Measurements from ENCODE around the gene BOLA1. TPM values are rescaled to one million over a fixed set of nuclear protein-coding genes. Genes with fewer than 3 reads are reported as not detected.
"Not testable (repeated sequence)": the region's sequence is repeated elsewhere in the genome, so short reads cannot be mapped to it uniquely, and the experiment has no call there.

Gene BOLA1
- total RNA-seq, 2 experiments from 2014 or later = 23.7 to 25.4 TPM

DNA sequence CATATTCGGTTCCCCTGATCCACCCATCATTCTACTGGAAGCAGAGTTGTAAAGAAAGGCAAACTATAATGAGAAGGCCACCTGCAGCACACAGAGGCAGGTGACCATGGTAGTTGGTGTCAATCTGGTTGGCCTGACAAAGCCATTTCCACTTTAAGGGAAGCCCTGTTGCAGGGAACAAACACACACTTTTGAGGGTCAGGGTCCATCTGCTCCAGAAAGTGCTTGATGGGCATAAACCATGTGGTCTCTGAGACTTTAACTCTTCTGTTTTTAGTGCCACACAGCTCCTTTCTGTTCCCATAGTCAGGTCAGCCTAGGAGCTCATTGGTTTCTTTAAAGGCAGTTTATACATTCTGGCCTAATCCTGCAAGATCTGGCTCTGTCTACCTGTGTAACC lies 17.5 kb upstream of the BOLA1 start:
- Mint-ChIP-seq H3K4me3 (no peak overlapping the region), H3K27ac (peak overlapping the region; percentile 62), H3K27me3 (no peaks in the 10 kb centered on the region), H3K9me3 (no peaks in the 10 kb centered on the region), H3K4me1 (peaks cover 29% of the 10 kb centered on the region), H3K36me3 (no peaks in the 10 kb centered on the region)
- DNase-seq (no peak), ATAC-seq (ENCODE audit: low read depth) (no peak)
- POLR2A ChIA-PET = interaction anchor here (0.6 to 1.0 kb wide), 2 partner anchors 38 kb away, joined by 3 read pairs; no protein-coding TSS in a partner anchor

GRCh38 chr1:149883598-149884247 lies 15.6 kb upstream of the BOLA1 start:
- Mint-ChIP-seq H3K9me3 (no peaks in the 10 kb centered on the region), H3K4me3 (no peak overlapping the region), H3K36me3 (no peaks in the 10 kb centered on the region), H3K27me3 (no peaks in the 10 kb centered on the region), H3K27ac (no peak overlapping the region), H3K4me1 (peaks cover 25% of the 10 kb centered on the region)
- ATAC-seq (ENCODE audit: low read depth) (no peak), DNase-seq (no peak)
- POLR2A ChIA-PET = interaction anchor here (0.7 to 6.8 kb wide), 8 partner anchors 18 to 351 kb away, joined by 3 to 466 read pairs (median 4); no protein-coding TSS in a partner anchor

- ATAC-seq (ENCODE audit: low read depth) (no peak), DNase-seq (no peak)
These were observed 14.7 kb upstream of the BOLA1 start for GRCh38 chr1:149884433-149885338.

DNA sequence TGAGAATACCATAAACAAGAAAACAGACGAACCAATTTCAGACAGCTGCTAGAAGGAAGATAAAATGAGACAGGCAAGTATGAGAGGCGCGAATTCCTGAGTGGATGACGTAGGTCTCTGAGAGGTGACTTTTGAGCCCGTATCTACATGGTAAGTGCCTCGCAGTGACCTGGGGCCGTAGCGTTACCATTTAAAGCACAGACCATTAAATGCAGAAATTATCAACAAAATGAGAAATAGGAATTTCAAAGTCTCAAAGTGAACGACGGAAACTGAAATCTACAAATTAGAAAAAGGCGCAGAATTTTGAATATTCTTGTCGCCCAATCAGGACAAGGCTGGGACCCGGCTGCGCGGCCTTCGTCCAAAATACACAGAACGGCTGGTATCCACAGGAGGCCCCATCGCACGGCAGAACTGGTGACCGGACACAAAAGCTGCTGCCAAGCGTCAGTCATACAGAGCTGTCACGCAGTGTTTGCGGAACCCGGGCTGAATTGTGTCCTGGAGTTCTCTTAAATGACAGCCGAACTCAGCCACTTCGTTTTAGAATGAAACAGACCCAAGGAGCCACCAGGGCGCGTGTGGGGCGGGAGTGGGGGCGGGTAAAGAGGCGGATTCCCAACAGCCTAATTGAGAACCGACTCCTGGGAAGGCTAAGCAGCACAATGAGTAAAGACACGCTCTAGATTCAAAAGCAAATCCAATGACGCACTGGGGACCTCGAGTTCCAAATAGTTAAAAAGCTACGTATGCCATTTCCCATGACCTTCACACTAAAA lies 13.8 kb upstream of the BOLA1 start:
- Mint-ChIP-seq H3K4me3 (no peak overlapping the region), H3K27ac (no peak overlapping the region), H3K9me3 (no peaks in the 10 kb centered on the region), H3K4me1 (peaks cover 17% of the 10 kb centered on the region), H3K27me3 (no peaks in the 10 kb centered on the region), H3K36me3 (no peaks in the 10 kb centered on the region)
- ATAC-seq (ENCODE audit: low read depth) (peak; percentile 16), DNase-seq (peak; percentile 78)
- POLR2A ChIA-PET = interaction anchor here (0.6 to 6.8 kb wide), 25 partner anchors 8 to 682 kb away, joined by 3 to 466 read pairs (median 17); partner anchors contain the start of genes BOLA1, MTMR11, OTUD7B and PLEKHO1

More at GRCh38 chr1:149884433-149885338, 14.7 kb upstream of the BOLA1 start:
- Mint-ChIP-seq H3K4me1 (peaks cover 16% of the 10 kb centered on the region), H3K4me3 (no peak overlapping the region), H3K9me3 (no peaks in the 10 kb centered on the region), H3K27me3 (no peaks in the 10 kb centered on the region), H3K27ac (no peak overlapping the region), H3K36me3 (no peaks in the 10 kb centered on the region)
- POLR2A ChIA-PET = interaction anchor here (0.6 to 6.8 kb wide), 15 partner anchors 19 to 350 kb away, joined by 3 to 466 read pairs (median 4); partner anchors contain the start of genes MTMR11, PLEKHO1 and VPS45

DNA sequence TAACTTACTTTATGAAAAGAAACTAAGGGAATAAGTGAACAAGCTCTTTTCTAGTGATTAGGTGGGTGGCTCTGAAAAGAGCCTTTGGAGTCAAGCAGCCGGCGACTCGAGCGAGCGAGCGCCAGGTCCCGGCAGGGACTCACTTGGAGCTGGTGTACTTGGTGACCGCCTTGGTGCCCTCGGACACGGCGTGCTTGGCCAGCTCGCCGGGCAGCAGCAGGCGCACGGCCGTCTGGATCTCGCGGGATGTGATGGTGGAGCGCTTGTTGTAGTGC lies 13.3 kb upstream of the BOLA1 start:
- H3K27me3 Mint-ChIP-seq; H3K27ac Mint-ChIP-seq; H3K9me3 Mint-ChIP-seq; ATAC-seq (ENCODE audit: low read depth); H3K4me3 Mint-ChIP-seq; H3K36me3 Mint-ChIP-seq; DNase-seq: not testable (repeated sequence)
- POLR2A ChIA-PET = interaction anchor here (0.5 to 6.8 kb wide), 34 partner anchors 8 to 682 kb away, joined by 3 to 466 read pairs (median 9); partner anchors contain the start of genes APH1A, BOLA1, MTMR11 and OTUD7B
- H3K4me1 Mint-ChIP-seq = peaks cover 17% of the 10 kb centered on the region

GRCh38 chr1:149886396-149887195 lies 12.8 kb upstream of the BOLA1 start:
- no peaks in the 10 kb centered on the region for H3K36me3 Mint-ChIP-seq
- H3K4me3 Mint-ChIP-seq = no peak overlapping the region
- POLR2A ChIA-PET = interaction anchor here (0.5 to 6.8 kb wide), 52 partner anchors 8 to 1119 kb away, joined by 3 to 466 read pairs (median 6); partner anchors contain the start of genes ANP32E, APH1A, BOLA1 and CERS2
- DNase-seq (peak; percentile 88), ATAC-seq (ENCODE audit: low read depth) (peak; percentile 59)
- no peak overlapping the region for H3K27ac Mint-ChIP-seq
- H3K9me3 Mint-ChIP-seq = no peaks in the 10 kb centered on the region
- H3K27me3 Mint-ChIP-seq = no peaks in the 10 kb centered on the region
- H3K4me1 Mint-ChIP-seq = peaks cover 16% of the 10 kb centered on the region

GRCh38 chr1:149887196-149887455 lies 12.2 kb upstream of the BOLA1 start:
- not testable (repeated sequence) for H3K4me3 Mint-ChIP-seq; ATAC-seq (ENCODE audit: low read depth)
- POLR2A ChIA-PET = interaction anchor here (0.8 to 6.8 kb wide), 52 partner anchors 8 to 1119 kb away, joined by 3 to 466 read pairs (median 7); partner anchors contain the start of genes ANP32E, BOLA1, CERS2 and MTMR11

GRCh38 chr1:149887456-149888246 lies 11.7 kb upstream of the BOLA1 start:
- ATAC-seq (ENCODE audit: low read depth) (peak; percentile 55), DNase-seq (peak; percentile 85)
- no peaks in the 10 kb centered on the region for H3K27me3 Mint-ChIP-seq
- peaks cover 7% of the 10 kb centered on the region for H3K4me1 Mint-ChIP-seq
- POLR2A ChIA-PET = interaction anchor here (0.5 to 6.8 kb wide), 56 partner anchors 8 to 1118 kb away, joined by 3 to 466 read pairs (median 6); partner anchors contain the start of genes ANP32E, BOLA1, MTMR11 and OTUD7B
- H3K36me3 Mint-ChIP-seq = no peaks in the 10 kb centered on the region
- H3K4me3 Mint-ChIP-seq = no peak overlapping the region
- no peaks in the 10 kb centered on the region for H3K9me3 Mint-ChIP-seq
- no peak overlapping the region for H3K27ac Mint-ChIP-seq

More at GRCh38 chr1:149887196-149887455, 12.2 kb upstream of the BOLA1 start:
- not testable (repeated sequence) for H3K27me3 Mint-ChIP-seq, H3K36me3 Mint-ChIP-seq, H3K27ac Mint-ChIP-seq, DNase-seq, H3K9me3 Mint-ChIP-seq
- peaks cover 12% of the 10 kb centered on the region for H3K4me1 Mint-ChIP-seq

DNA sequence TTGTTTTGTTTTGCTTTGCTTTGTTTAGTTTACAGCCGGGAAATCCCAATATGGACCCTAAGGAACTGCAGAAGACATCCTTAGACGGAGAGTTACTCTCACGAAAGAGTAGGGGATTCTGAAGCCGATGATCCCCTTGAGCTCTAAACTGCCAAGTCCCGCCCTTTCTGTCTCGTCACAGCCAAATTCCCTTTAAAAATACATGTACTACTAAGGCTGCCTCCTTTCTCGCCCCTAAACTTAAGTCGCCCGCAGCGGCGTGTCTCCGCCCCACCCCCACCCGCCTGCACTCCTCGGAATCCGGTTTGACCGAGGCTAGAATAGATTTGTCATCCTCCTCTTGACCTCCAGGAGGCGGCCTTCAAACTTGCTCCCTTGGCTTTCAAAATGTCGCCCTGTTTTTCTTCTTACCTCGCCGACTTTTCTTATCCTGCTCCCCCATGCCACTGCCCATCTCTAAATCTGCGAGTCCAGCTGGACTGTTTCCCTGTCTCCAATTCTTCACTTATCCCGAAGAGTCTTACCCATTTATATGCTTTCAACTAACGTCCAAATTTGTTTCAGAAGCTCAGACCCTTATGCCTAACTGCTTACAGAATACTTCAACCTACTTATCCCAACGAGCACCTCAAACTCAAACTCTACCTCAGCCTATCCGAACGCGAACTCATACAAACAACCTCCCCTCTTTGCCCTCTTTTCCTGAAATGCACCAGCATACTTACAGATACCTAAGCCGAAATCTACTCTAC lies 10.9 kb upstream of the BOLA1 start:
- ATAC-seq (ENCODE audit: low read depth) = no peak
- DNase-seq = peak; percentile 75
- Mint-ChIP-seq H3K36me3 (no peaks in the 10 kb centered on the region), H3K27me3 (no peaks in the 10 kb centered on the region), H3K9me3 (no peaks in the 10 kb centered on the region), H3K4me3 (no peak overlapping the region), H3K4me1 (peaks cover 7% of the 10 kb centered on the region), H3K27ac (no peak overlapping the region)
- POLR2A ChIA-PET = interaction anchor here (0.7 to 6.8 kb wide), 45 partner anchors 9 to 999 kb away, joined by 3 to 466 read pairs (median 7); partner anchors contain the start of genes ANP32E, BOLA1, MTMR11 and OTUD7B

GRCh38 chr1:149888999-149889289 lies 10.4 kb upstream of the BOLA1 start:
- H3K27ac Mint-ChIP-seq = no peak overlapping the region
- no peaks in the 10 kb centered on the region for H3K9me3 Mint-ChIP-seq
- ATAC-seq (ENCODE audit: low read depth) (no peak), DNase-seq (no peak)
- H3K27me3 Mint-ChIP-seq = no peaks in the 10 kb centered on the region
- POLR2A ChIA-PET = interaction anchor here (0.7 to 6.8 kb wide), 18 partner anchors 9 to 346 kb away, joined by 3 to 466 read pairs (median 25); partner anchors contain the start of genes ANP32E, BOLA1, MTMR11 and OTUD7B
- peaks cover 7% of the 10 kb centered on the region for H3K4me1 Mint-ChIP-seq
- no peaks in the 10 kb centered on the region for H3K36me3 Mint-ChIP-seq
- H3K4me3 Mint-ChIP-seq = no peak overlapping the region

- no peaks in the 10 kb centered on the region for H3K27me3 Mint-ChIP-seq
- POLR2A ChIA-PET = interaction anchor here (4.4 kb wide), 1 partner anchor 9 kb away, joined by 54 read pairs; a partner anchor contains a TSS
- H3K4me3 Mint-ChIP-seq = peak overlapping the region; percentile 30
- H3K4me1 Mint-ChIP-seq = peaks cover 18% of the 10 kb centered on the region
- DNase-seq = no peak
- no peak for ATAC-seq (ENCODE audit: low read depth)
- H3K36me3 Mint-ChIP-seq = peaks cover 6% of the 10 kb centered on the region
- peaks cover 2% of the 10 kb centered on the region for H3K9me3 Mint-ChIP-seq
- H3K27ac Mint-ChIP-seq = peak overlapping the region; percentile 25
These were observed 2.8 kb upstream of the BOLA1 start for GRCh38 chr1:149896575-149896974.

Measured in activated naive CD8-positive, alpha-beta T cell treated with anti-CD3 and anti-CD28 coated beads, Interleukin-2, amount 10 ng/mL, durations not matched to agents 7 days and 5 days (primary cell).